Measurements from ENCODE around the gene PPP2R2C.

The PPP2R2C gene

DNA sequence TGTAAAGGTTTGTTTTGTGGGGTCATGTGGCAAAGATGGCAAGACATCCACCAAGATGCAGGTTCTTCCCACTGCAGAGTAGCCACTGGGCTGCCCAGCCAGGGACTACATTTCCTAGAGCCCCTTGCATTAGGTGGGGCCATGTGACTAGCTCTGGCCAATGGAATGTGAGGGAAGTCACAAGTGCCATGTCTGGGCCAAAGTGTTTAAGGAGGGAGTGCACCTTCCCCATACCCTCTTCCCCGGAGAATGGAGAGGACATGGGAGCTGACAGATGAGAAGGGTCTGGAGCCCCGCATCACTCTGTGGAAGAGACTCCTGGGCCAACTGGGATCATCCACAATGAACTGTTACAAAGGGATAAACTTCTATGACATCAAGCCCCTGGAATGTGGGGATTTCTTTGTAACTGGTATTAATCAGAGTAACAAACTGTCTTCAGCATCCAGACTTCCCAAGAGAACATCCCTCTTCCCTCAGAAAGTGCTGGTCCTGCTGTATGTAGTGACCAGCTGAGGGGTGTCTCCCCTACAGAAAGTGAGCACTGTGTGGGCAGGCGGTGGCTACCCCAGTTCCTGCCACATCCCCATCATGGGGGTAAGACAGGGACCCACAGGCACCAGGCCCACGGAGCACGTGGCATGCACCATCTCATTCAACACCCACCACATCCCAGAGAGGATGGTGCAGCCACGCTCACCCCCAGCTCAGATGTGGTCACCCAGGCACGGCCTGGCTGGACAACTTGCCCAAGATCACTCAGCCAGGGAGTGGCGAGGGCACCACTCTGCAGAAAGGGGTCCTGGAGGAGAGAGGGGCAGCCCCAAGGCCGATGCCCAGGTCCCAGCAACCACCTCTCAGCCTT, 10.9 kb downstream of the PPP2R2C start:
- Histone ChIP-seq H3K18ac (ENCODE audit: low read length) (peak overlapping the region; percentile 68), H2BK15ac (ENCODE audit: low read length) (peak overlapping the region; percentile 4), H2AFZ (ENCODE audit: low read length) (no peak overlapping the region), H4K8ac (ENCODE audit: low read depth, low read length) (peak overlapping the region; percentile 58), H2BK12ac (ENCODE audit: low read length) (no peak overlapping the region), H2BK5ac (ENCODE audit: low read length) (no peak overlapping the region), H3K14ac (ENCODE audit: low read length) (peak overlapping the region; percentile 91), H3K4me1 (ENCODE audit: control insufficient read depth in 2 of 2, insufficient read depth in 1 of 2, low read depth in 1 of 2, low read length in 2 of 2) (peaks cover 0 to 9% of the 10 kb centered on the region in 2 donors), H3K4ac (ENCODE audit: low read length) (peak overlapping the region; percentile 8), H3K23ac (ENCODE audit: low read depth, low read length, poor library complexity) (peak overlapping the region; percentile 18), H4K91ac (ENCODE audit: low read depth, low read length, poor library complexity) (no peak overlapping the region), H3K4me2 (ENCODE audit: insufficient read depth, low read length, poor library complexity, severe bottlenecking) (no peak overlapping the region), H3K9ac (ENCODE audit: low read depth, low read length, poor library complexity) (peak overlapping the region; percentile 22), H2BK120ac (ENCODE audit: low read depth, low read length) (no peak overlapping the region), H3K79me1 (ENCODE audit: low read depth, low read length) (no peaks in the 10 kb centered on the region), H3K27me3 (ENCODE audit: control insufficient read depth in 3 of 3, insufficient read depth in 3 of 3, low read depth in 1 of 3, low read length in 3 of 3) (peaks cover 0 to 24% (median 0%) of the 10 kb centered on the region in 3 experiments), H3K27ac (replicated peaks; ENCODE audit: low read length) (no peak overlapping the region), H3K4me3 (ENCODE audit: low read length in 2 of 2) (peak overlapping the region in 1 of 2 donors; percentile 10), H3K9me3 (replicated peaks in 1 of 2; ENCODE audit: control insufficient read depth in 2 of 2, insufficient read depth in 1 of 2, low read depth in 1 of 2, low read length in 2 of 2) (peaks cover 0 to 3% of the 10 kb centered on the region in 2 donors), H3K36me3 (replicated peaks in 1 of 2; ENCODE audit: control insufficient read depth in 2 of 2, insufficient read depth in 2 of 2, low read length in 2 of 2) (no peaks in the 10 kb centered on the region), H2AK5ac (ENCODE audit: low read depth, low read length) (peak overlapping the region; percentile 72)
- no CpG with 5 or more reads among the region's 9 CpGs for WGBS, 2 donors (ENCODE audit: extremely low coverage in 2 of 2, insufficient read length in 2 of 2, insufficient replicate concordance in 1 of 2)
- no peak for DNase-seq (ENCODE audit: low spot score)

GRCh38 chr4:6460876-6461275, 11.5 kb downstream of the PPP2R2C start:
- no peak for DNase-seq (ENCODE audit: low spot score)

DNA sequence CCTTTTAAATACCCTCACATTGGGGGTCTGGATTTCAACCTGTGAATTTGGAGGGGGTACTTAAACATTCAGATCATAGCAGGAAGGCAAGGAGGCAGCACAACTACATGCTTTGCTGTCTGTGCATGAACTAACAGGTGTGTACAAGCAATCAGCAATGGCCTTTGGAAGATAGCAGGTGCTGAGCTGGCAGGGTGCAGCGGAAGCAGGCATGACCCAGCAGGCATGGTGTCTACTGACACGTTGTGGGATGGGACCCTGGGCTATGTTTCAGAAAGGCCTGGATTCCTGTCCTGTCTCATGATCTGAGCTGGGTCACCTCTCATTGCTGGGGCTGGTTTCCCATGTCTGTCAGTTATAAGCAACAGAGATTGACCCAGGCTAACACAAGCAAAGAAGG, 13.9 kb downstream of the PPP2R2C start:
- H2AFZ ChIP-seq (ENCODE audit: low read length): no peak overlapping the region
- DNase-seq (ENCODE audit: low spot score): no peak
- H2BK5ac ChIP-seq (ENCODE audit: low read length): no peak overlapping the region
- no peak overlapping the region for H2BK12ac ChIP-seq (ENCODE audit: low read length)
- peaks cover 0 to 7% of the 10 kb centered on the region in 2 donors for H3K4me1 ChIP-seq (ENCODE audit: control insufficient read depth in 2 of 2, insufficient read depth in 1 of 2, low read depth in 1 of 2, low read length in 2 of 2)
- no peak overlapping the region for H3K4me2 ChIP-seq (ENCODE audit: insufficient read depth, low read length, poor library complexity, severe bottlenecking)
- H3K23ac ChIP-seq (ENCODE audit: low read depth, low read length, poor library complexity): no peak overlapping the region
- H3K27me3 ChIP-seq (ENCODE audit: control insufficient read depth in 3 of 3, insufficient read depth in 3 of 3, low read depth in 1 of 3, low read length in 3 of 3): peaks cover 0 to 22% (median 0%) of the 10 kb centered on the region in 3 experiments
- no peak overlapping the region for H3K14ac ChIP-seq (ENCODE audit: low read length)
- no peaks in the 10 kb centered on the region for H3K36me3 ChIP-seq (replicated peaks in 1 of 2; ENCODE audit: control insufficient read depth in 2 of 2, insufficient read depth in 2 of 2, low read length in 2 of 2)
- H3K27ac ChIP-seq (replicated peaks; ENCODE audit: low read length): no peak overlapping the region
- no peak overlapping the region for H4K8ac ChIP-seq (ENCODE audit: low read depth, low read length)
- WGBS, 2 donors (ENCODE audit: extremely low coverage in 2 of 2, insufficient read length in 2 of 2, insufficient replicate concordance in 1 of 2): no CpG with 5 or more reads among the region's 2 CpGs
- peaks cover 0 to 3% of the 10 kb centered on the region in 2 donors for H3K9me3 ChIP-seq (replicated peaks in 1 of 2; ENCODE audit: control insufficient read depth in 2 of 2, insufficient read depth in 1 of 2, low read depth in 1 of 2, low read length in 2 of 2)
- peak overlapping the region; percentile 59 for H4K91ac ChIP-seq (ENCODE audit: low read depth, low read length, poor library complexity)
- H3K9ac ChIP-seq (ENCODE audit: low read depth, low read length, poor library complexity): no peak overlapping the region
- no peak overlapping the region for H3K4ac ChIP-seq (ENCODE audit: low read length)
- H2BK15ac ChIP-seq (ENCODE audit: low read length): no peak overlapping the region
- no peaks in the 10 kb centered on the region for H3K79me1 ChIP-seq (ENCODE audit: low read depth, low read length)
- H3K4me3 ChIP-seq (ENCODE audit: low read length in 2 of 2): no peak overlapping the region
- H2AK5ac ChIP-seq (ENCODE audit: low read depth, low read length): no peak overlapping the region
- H3K18ac ChIP-seq (ENCODE audit: low read length): no peak overlapping the region
- no peak overlapping the region for H2BK120ac ChIP-seq (ENCODE audit: low read depth, low read length)

More at GRCh38 chr4:6460876-6461275, 11.5 kb downstream of the PPP2R2C start:
- Histone ChIP-seq H4K91ac (ENCODE audit: low read depth, low read length, poor library complexity) (no peak overlapping the region), H3K36me3 (replicated peaks in 1 of 2; ENCODE audit: control insufficient read depth in 2 of 2, insufficient read depth in 2 of 2, low read length in 2 of 2) (no peaks in the 10 kb centered on the region), H3K27ac (replicated peaks; ENCODE audit: low read length) (no peak overlapping the region), H3K4me2 (ENCODE audit: insufficient read depth, low read length, poor library complexity, severe bottlenecking) (no peak overlapping the region), H3K79me1 (ENCODE audit: low read depth, low read length) (no peaks in the 10 kb centered on the region), H2AFZ (ENCODE audit: low read length) (no peak overlapping the region), H2BK120ac (ENCODE audit: low read depth, low read length) (no peak overlapping the region), H4K8ac (ENCODE audit: low read depth, low read length) (no peak overlapping the region), H3K18ac (ENCODE audit: low read length) (no peak overlapping the region), H3K4me1 (ENCODE audit: control insufficient read depth in 2 of 2, insufficient read depth in 1 of 2, low read depth in 1 of 2, low read length in 2 of 2) (peaks cover 0 to 9% of the 10 kb centered on the region in 2 donors), H3K9ac (ENCODE audit: low read depth, low read length, poor library complexity) (no peak overlapping the region), H2BK15ac (ENCODE audit: low read length) (no peak overlapping the region), H3K27me3 (ENCODE audit: control insufficient read depth in 3 of 3, insufficient read depth in 3 of 3, low read depth in 1 of 3, low read length in 3 of 3) (peaks cover 0 to 17% (median 0%) of the 10 kb centered on the region in 3 experiments), H3K4ac (ENCODE audit: low read length) (no peak overlapping the region), H2AK5ac (ENCODE audit: low read depth, low read length) (no peak overlapping the region), H2BK5ac (ENCODE audit: low read length) (no peak overlapping the region), H3K9me3 (replicated peaks in 1 of 2; ENCODE audit: control insufficient read depth in 2 of 2, insufficient read depth in 1 of 2, low read depth in 1 of 2, low read length in 2 of 2) (peaks cover 0 to 3% of the 10 kb centered on the region in 2 donors), H3K14ac (ENCODE audit: low read length) (peak overlapping the region; percentile 10), H3K23ac (ENCODE audit: low read depth, low read length, poor library complexity) (no peak overlapping the region), H3K4me3 (ENCODE audit: low read length in 2 of 2) (peak overlapping the region in 1 of 2 donors; percentile 10), H2BK12ac (ENCODE audit: low read length) (no peak overlapping the region)
- WGBS, 2 donors (ENCODE audit: extremely low coverage in 2 of 2, insufficient read length in 2 of 2, insufficient replicate concordance in 1 of 2): no CpG with 5 or more reads among the region's 9 CpGs

DNA sequence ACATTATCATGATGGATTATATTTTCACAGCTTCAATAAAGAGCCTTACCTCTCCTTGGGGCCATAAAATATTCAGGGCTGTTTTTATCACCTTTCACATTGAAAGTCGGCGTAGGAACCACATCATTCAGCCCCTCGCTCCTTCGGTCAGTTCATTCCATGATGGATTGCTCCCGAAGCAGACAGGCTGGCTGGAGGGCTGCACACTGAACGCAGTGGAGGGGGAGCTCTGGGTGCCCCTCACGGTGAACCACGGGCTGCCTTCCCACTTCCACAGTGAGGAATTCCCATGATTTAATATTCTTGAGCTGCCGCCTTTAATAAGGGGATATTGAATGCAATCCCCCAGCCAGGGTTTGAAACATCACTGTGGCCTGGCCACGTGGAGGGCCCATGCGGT, 16.0 kb downstream of the PPP2R2C start:
- H3K4me2 ChIP-seq (ENCODE audit: insufficient read depth, low read length, poor library complexity, severe bottlenecking): no peak overlapping the region
- no peak overlapping the region for H3K23ac ChIP-seq (ENCODE audit: low read depth, low read length, poor library complexity)
- H2BK12ac ChIP-seq (ENCODE audit: low read length): no peak overlapping the region
- no peaks in the 10 kb centered on the region for H3K36me3 ChIP-seq (replicated peaks in 1 of 2; ENCODE audit: control insufficient read depth in 2 of 2, insufficient read depth in 2 of 2, low read length in 2 of 2)
- no peak overlapping the region for H2BK15ac ChIP-seq (ENCODE audit: low read length)
- H3K18ac ChIP-seq (ENCODE audit: low read length): peak overlapping the region; percentile 32
- DNase-seq (ENCODE audit: low spot score): no peak
- no CpG with 5 or more reads among the region's 11 CpGs for WGBS, 2 donors (ENCODE audit: extremely low coverage in 2 of 2, insufficient read length in 2 of 2, insufficient replicate concordance in 1 of 2)
- no peak overlapping the region for H3K4ac ChIP-seq (ENCODE audit: low read length)
- H3K4me1 ChIP-seq (ENCODE audit: control insufficient read depth in 2 of 2, insufficient read depth in 1 of 2, low read depth in 1 of 2, low read length in 2 of 2): peaks cover 0 to 3% of the 10 kb centered on the region in 2 donors
- no peak overlapping the region for H3K27ac ChIP-seq (replicated peaks; ENCODE audit: low read length)
- H2BK120ac ChIP-seq (ENCODE audit: low read depth, low read length): no peak overlapping the region
- H4K91ac ChIP-seq (ENCODE audit: low read depth, low read length, poor library complexity): no peak overlapping the region
- H3K9ac ChIP-seq (ENCODE audit: low read depth, low read length, poor library complexity): no peak overlapping the region
- no peak overlapping the region for H3K4me3 ChIP-seq (ENCODE audit: low read length in 2 of 2)
- H2BK5ac ChIP-seq (ENCODE audit: low read length): no peak overlapping the region
- H3K14ac ChIP-seq (ENCODE audit: low read length): no peak overlapping the region
- H2AK5ac ChIP-seq (ENCODE audit: low read depth, low read length): no peak overlapping the region
- H3K79me1 ChIP-seq (ENCODE audit: low read depth, low read length): no peaks in the 10 kb centered on the region
- H2AFZ ChIP-seq (ENCODE audit: low read length): no peak overlapping the region
- peaks cover 0 to 29% (median 0%) of the 10 kb centered on the region in 3 experiments for H3K27me3 ChIP-seq (ENCODE audit: control insufficient read depth in 3 of 3, insufficient read depth in 3 of 3, low read depth in 1 of 3, low read length in 3 of 3)
- peaks cover 0 to 3% of the 10 kb centered on the region in 2 donors for H3K9me3 ChIP-seq (replicated peaks in 1 of 2; ENCODE audit: control insufficient read depth in 2 of 2, insufficient read depth in 1 of 2, low read depth in 1 of 2, low read length in 2 of 2)
- H4K8ac ChIP-seq (ENCODE audit: low read depth, low read length): no peak overlapping the region

Measured in neuronal stem cell (in vitro differentiated cells).